Germinal center (tissue), 1 donor: ENCODE measurements around the gene LGALS7B.
"Not testable (repeated sequence)": the region's sequence is repeated elsewhere in the genome, so short reads cannot be mapped to it uniquely, and the experiment has no call there.

Experiments used
- DNase-seq: peaks from one replicate; pipeline ENCODE4 v3.0.0; 2012; ENCODE audit warnings: mixed read lengths, low spot score

The LGALS7B gene

GRCh38 chr19:38770228-38770948 is 18.6 kb upstream of the LGALS7B start:
- not testable (repeated sequence) for DNase-seq

- DNase-seq = not testable (repeated sequence)
These were observed 18.1 kb upstream of the LGALS7B start for GRCh38 chr19:38770949-38771275.

- DNase-seq = not testable (repeated sequence)
These were observed 17.4 kb upstream of the LGALS7B start for GRCh38 chr19:38771569-38771968.

- DNase-seq = no peak
These were observed 15.4 kb upstream of the LGALS7B start, which contains the start of gene LGALS7 for GRCh38 chr19:38773469-38774177. LGALS7 (minus strand) TSS chr19:38773517; CDS start chr19:38773492, 25 bp downstream.

- DNase-seq = no peak
These were observed 14.6 kb upstream of the LGALS7B start for GRCh38 chr19:38774181-38774950.

GRCh38 chr19:38778733-38779132 is 10.3 kb upstream of the LGALS7B start:
- DNase-seq = no peak

GRCh38 chr19:38780443-38780842 is 8.6 kb upstream of the LGALS7B start:
- DNase-seq = no peak

- DNase-seq = no peak
These were observed 7.9 kb upstream of the LGALS7B start for GRCh38 chr19:38781058-38781457.

GRCh38 chr19:38782212-38782611 is 6.8 kb upstream of the LGALS7B start:
- DNase-seq = not testable (repeated sequence)

- DNase-seq = no peak
These were observed 4.8 kb upstream of the LGALS7B start for GRCh38 chr19:38784224-38784623.

GRCh38 chr19:38785187-38785699 is 3.8 kb upstream of the LGALS7B start:
- no peak for DNase-seq

GRCh38 chr19:38786061-38786460 is 2.9 kb upstream of the LGALS7B start:
- not testable (repeated sequence) for DNase-seq

- no peak for DNase-seq
These were observed 2.3 kb upstream of the LGALS7B start for GRCh38 chr19:38786572-38787265.

- DNase-seq = not testable (repeated sequence)
These were observed 1.8 kb downstream of the LGALS7B start for GRCh38 chr19:38790507-38791403.

GRCh38 chr19:38791451-38792064 is 2.6 kb downstream of the LGALS7B start:
- not testable (repeated sequence) for DNase-seq

GRCh38 chr19:38792250-38793111 is 3.5 kb downstream of the LGALS7B start:
- peak; percentile 77 for DNase-seq

- no peak for DNase-seq
These were observed 4.2 kb downstream of the LGALS7B start for GRCh38 chr19:38793177-38793576.

- no peak for DNase-seq
These were observed 4.7 kb downstream of the LGALS7B start for GRCh38 chr19:38793671-38794070.

- DNase-seq = no peak
These were observed 6.5 kb downstream of the LGALS7B start for GRCh38 chr19:38795549-38795948.
